Cardiac fibroblast (primary cell): ENCODE measurements around the gene SYT9.

Experiments used
- DNase-seq, 2 donors: peaks; one replicate each; pipeline versions ENCODE4 v3.0.0 to v3.0.0-alpha.2; 2010; ENCODE audit warnings: low read depth in 2 of 2
- H3K4me3 ChIP-seq, 2 donors: replicated peaks in 1 of 2; 1 replicate in 1 of 2; 2 replicates in 1 of 2; pipeline ENCODE4 v1.5.1; 2011; ENCODE audit warnings: low read depth in 2 of 2, low read length in 2 of 2, mild to moderate bottlenecking in 2 of 2, moderate library complexity in 1 of 2
- CTCF ChIP-seq: IDR thresholded peaks from one replicate; pipeline ENCODE4 v1.5.1; 2011; ENCODE audit warnings: low read depth, mild to moderate bottlenecking, low read length, inconsistent platforms

SYT9 gene

GRCh38 chr11:7509966-7510365 lies 258.3 kb downstream of the SYT9 start:
- peak in 1 of 2 donors; percentile 13 for DNase-seq
- no peak for TF ChIP-seq CTCF
- H3K4me3 ChIP-seq = no peak overlapping the region

GRCh38 chr11:7511401-7511800 lies 259.7 kb downstream of the SYT9 start:
- peak in 1 of 2 donors; percentile 30 for DNase-seq
- no peak for TF ChIP-seq CTCF
- no peak overlapping the region for H3K4me3 ChIP-seq

GRCh38 chr11:7512525-7513233 lies 261.0 kb downstream of the SYT9 start:
- peak; percentile 42 to 55 for DNase-seq
- peak overlapping the region; percentile 63 to 70 for H3K4me3 ChIP-seq
- TF ChIP-seq CTCF = peak; percentile 3

- TF ChIP-seq CTCF = peak; percentile 73
- DNase-seq = peak; percentile 69 to 73
- peak within 1 kb of the TSS; percentile 63 to 70 for H3K4me3 ChIP-seq
Measured at GRCh38 chr11:7513234-7514098, 261.8 kb downstream of the SYT9 start, which contains the start of gene PPFIBP2. TSS of gene PPFIBP2 (plus strand) at chr11:7513999. CDS start at chr11:7549476, 35,477 bp downstream.

GRCh38 chr11:7514099-7514591 lies 262.4 kb downstream of the SYT9 start:
- no peak for TF ChIP-seq CTCF
- peak overlapping the region; percentile 63 to 70 for H3K4me3 ChIP-seq
- DNase-seq = no peak

- H3K4me3 ChIP-seq = no peak overlapping the region
- DNase-seq = no peak
- TF ChIP-seq CTCF = no peak
Measured at GRCh38 chr11:7515447-7515886, 263.8 kb downstream of the SYT9 start.
